Neural cell (in vitro differentiated cells): ENCODE data around the gene COL24A1.

Experiments used
- TF ChIP-seq, protein P1 (sequence below): fragments of 450-650 bp; IDR thresholded peaks from 2 replicates; pipeline ENCODE4 v1.5.1; 2014; ENCODE audit warnings: antibody characterized with exemption, mild to moderate bottlenecking, moderate library complexity; ENCODE audit not compliant: poor library complexity, severe bottlenecking
- TF ChIP-seq, protein P2 (sequence below): IDR thresholded peaks from 2 replicates; pipeline ENCODE4 v1.6.1; 2012; ENCODE audit warnings: borderline replicate concordance

DNA sequence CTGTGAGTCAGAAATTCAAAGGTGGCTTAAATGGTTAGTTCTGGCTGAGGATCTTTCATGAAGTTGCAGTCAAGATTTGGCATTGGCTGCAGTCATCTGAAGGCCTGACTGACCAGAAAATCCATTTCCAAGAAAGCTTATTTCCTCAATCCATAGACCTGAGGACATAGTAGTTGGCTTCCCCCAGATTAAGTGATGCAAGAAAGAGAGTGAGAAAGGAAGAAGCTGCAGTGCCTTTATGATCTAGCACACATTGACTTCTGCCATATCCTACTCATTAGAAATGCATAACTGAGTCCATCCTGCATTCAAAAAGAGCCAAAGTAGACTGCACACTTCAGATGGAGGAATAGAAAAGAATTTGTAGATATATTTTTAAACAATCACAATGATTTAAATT, 222.6 kb downstream of the COL24A1 start:
- TF ChIP-seq, protein P1, sequence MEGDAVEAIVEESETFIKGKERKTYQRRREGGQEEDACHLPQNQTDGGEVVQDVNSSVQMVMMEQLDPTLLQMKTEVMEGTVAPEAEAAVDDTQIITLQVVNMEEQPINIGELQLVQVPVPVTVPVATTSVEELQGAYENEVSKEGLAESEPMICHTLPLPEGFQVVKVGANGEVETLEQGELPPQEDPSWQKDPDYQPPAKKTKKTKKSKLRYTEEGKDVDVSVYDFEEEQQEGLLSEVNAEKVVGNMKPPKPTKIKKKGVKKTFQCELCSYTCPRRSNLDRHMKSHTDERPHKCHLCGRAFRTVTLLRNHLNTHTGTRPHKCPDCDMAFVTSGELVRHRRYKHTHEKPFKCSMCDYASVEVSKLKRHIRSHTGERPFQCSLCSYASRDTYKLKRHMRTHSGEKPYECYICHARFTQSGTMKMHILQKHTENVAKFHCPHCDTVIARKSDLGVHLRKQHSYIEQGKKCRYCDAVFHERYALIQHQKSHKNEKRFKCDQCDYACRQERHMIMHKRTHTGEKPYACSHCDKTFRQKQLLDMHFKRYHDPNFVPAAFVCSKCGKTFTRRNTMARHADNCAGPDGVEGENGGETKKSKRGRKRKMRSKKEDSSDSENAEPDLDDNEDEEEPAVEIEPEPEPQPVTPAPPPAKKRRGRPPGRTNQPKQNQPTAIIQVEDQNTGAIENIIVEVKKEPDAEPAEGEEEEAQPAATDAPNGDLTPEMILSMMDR, result no peak
- TF ChIP-seq, protein P2, sequence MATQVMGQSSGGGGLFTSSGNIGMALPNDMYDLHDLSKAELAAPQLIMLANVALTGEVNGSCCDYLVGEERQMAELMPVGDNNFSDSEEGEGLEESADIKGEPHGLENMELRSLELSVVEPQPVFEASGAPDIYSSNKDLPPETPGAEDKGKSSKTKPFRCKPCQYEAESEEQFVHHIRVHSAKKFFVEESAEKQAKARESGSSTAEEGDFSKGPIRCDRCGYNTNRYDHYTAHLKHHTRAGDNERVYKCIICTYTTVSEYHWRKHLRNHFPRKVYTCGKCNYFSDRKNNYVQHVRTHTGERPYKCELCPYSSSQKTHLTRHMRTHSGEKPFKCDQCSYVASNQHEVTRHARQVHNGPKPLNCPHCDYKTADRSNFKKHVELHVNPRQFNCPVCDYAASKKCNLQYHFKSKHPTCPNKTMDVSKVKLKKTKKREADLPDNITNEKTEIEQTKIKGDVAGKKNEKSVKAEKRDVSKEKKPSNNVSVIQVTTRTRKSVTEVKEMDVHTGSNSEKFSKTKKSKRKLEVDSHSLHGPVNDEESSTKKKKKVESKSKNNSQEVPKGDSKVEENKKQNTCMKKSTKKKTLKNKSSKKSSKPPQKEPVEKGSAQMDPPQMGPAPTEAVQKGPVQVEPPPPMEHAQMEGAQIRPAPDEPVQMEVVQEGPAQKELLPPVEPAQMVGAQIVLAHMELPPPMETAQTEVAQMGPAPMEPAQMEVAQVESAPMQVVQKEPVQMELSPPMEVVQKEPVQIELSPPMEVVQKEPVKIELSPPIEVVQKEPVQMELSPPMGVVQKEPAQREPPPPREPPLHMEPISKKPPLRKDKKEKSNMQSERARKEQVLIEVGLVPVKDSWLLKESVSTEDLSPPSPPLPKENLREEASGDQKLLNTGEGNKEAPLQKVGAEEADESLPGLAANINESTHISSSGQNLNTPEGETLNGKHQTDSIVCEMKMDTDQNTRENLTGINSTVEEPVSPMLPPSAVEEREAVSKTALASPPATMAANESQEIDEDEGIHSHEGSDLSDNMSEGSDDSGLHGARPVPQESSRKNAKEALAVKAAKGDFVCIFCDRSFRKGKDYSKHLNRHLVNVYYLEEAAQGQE, result no peak
